ENCODE data around the gene ZBTB48.

The ZBTB48 gene

DNA sequence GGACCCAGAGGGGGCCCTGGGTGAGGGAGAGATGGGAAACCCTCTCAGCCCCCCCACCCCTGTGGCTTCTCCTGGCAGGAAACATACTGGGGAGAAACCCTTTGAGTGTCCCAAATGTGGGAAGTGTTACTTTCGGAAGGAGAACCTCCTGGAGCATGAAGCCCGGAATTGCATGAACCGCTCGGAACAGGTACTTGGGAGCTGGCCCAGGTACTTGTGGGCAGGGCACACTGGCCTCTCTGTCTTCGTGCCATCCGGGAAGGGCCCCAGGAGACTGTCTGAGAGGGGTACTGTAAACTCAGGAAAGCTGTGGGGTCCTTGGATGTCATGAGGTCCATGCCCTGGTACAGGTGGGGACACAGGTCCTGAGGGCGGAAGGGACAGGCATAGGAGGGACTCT is 6.0 kb downstream of the ZBTB48 start:
- no peak overlapping the region for H3K4me3 ChIP-seq (ENCODE audit: low read depth, low read length)
- in situ Hi-C loops (cut with HindIII; ENCODE audit: low sequenced_read_pairs): no loop called here
- TF ChIP-seq, protein P1, sequence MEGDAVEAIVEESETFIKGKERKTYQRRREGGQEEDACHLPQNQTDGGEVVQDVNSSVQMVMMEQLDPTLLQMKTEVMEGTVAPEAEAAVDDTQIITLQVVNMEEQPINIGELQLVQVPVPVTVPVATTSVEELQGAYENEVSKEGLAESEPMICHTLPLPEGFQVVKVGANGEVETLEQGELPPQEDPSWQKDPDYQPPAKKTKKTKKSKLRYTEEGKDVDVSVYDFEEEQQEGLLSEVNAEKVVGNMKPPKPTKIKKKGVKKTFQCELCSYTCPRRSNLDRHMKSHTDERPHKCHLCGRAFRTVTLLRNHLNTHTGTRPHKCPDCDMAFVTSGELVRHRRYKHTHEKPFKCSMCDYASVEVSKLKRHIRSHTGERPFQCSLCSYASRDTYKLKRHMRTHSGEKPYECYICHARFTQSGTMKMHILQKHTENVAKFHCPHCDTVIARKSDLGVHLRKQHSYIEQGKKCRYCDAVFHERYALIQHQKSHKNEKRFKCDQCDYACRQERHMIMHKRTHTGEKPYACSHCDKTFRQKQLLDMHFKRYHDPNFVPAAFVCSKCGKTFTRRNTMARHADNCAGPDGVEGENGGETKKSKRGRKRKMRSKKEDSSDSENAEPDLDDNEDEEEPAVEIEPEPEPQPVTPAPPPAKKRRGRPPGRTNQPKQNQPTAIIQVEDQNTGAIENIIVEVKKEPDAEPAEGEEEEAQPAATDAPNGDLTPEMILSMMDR (IDR thresholded peaks at IDR 0.05; ENCODE audit: low read depth, low read length, missing control alignments): no peak
- no peak for DNase-seq (ENCODE audit: low read depth)

DNA sequence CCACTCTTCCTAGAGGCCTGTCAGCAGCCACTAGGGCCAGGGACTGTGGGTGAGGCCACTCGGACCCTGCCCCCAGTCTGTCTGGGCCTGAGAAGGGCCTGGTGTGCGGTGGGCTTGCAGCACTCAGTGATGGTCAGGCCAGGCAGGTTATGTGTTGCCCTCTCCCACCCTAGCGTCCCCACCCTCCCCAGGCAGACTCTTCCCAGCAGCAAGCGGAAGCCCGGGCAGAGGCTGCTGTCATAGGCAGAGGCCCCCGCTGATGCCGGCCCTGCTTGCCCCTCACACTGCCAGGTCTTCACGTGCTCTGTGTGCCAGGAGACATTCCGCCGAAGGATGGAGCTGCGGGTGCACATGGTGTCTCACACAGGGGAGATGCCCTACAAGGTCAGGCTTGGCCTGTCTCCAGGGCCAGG is 6.6 kb downstream of the ZBTB48 start:
- in situ Hi-C loops (cut with HindIII; ENCODE audit: low sequenced_read_pairs): no loop called here
- no peak overlapping the region for H3K4me3 ChIP-seq (ENCODE audit: low read depth, low read length)

DNA sequence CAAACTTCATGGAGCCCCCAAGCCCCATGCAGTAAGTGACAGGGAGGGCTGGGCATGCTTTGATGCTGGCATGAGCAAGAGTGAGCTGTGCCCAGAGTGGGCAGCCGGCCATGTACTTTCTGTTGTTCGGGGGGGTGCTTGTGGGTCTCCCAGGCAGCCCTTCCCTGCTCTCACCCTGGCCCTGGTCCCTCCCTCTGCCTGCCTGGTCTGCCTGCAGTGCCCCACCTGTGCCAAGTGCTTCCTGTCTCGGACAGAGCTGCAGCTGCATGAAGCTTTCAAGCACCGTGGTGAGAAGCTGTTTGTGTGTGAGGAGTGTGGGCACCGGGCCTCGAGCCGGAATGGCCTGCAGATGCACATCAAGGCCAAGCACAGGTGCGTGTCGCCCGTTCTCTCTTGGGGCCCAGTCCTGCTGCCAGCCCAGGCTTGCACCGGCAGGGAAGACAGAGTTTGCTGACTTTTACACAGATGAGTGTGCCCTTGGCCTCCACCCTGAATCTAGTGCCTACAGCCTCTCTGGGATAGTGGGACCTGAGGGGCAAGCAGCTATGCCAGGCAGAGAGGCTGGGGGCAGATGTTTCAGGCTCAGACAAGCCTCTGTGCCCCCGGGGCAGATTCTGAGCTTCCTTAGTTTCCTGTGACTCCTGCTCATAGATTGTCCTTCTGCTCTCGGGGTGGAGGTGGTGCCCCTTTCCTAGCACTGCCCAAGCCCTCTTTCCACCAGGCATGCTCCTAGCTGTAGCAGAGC is 7.6 kb downstream of the ZBTB48 start:
- in situ Hi-C loops (cut with HindIII; ENCODE audit: low sequenced_read_pairs): no loop called here
- no peak overlapping the region for H3K4me3 ChIP-seq (ENCODE audit: low read depth, low read length)
- TF ChIP-seq, protein P1 (IDR thresholded peaks at IDR 0.05; ENCODE audit: low read depth, low read length, missing control alignments): no peak
- no peak for DNase-seq (ENCODE audit: low read depth)

More for the DNA sequence above, 6.6 kb downstream of the ZBTB48 start:
- TF ChIP-seq, protein P1 (IDR thresholded peaks at IDR 0.05; ENCODE audit: low read depth, low read length, missing control alignments): no peak
- DNase-seq (ENCODE audit: low read depth): no peak

DNA sequence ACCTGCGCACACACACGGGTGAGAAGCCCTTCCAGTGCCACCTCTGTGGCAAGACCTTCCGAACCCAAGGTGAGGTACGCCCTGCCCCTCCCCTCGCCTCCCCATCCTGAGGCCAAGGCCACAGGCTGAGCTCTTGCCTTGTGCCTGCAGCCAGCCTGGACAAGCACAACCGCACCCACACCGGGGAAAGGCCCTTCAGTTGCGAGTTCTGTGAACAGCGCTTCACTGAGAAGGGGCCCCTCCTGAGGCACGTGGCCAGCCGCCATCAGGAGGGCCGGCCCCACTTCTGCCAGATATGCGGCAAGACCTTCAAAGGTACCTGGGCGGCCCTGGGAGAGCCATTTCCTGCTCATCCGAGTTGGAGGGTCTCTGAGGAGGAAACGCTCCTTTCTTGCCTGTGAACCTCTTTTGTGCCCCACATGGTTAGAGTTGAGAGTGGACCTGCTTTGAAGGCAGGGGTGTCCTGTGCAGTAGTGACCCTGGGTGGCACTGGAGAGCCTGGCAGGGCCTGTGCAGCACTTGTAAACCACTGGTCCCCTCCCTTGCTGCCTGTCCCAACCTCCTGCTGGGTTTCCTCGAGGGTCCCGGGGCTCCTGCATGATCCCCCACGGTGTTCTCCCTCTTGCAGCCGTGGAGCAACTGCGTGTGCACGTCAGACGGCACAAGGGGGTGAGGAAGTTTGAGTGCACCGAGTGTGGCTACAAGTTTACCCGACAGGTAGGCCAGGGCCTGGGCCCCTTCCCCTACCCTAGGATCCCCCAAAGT is 8.5 kb downstream of the ZBTB48 start:
- TF ChIP-seq, protein P1 (IDR thresholded peaks at IDR 0.05; ENCODE audit: low read depth, low read length, missing control alignments): no peak
- in situ Hi-C loops (cut with HindIII; ENCODE audit: low sequenced_read_pairs): no loop called here
- no peak overlapping the region for H3K4me3 ChIP-seq (ENCODE audit: low read depth, low read length)
- DNase-seq (ENCODE audit: low read depth): no peak

DNA sequence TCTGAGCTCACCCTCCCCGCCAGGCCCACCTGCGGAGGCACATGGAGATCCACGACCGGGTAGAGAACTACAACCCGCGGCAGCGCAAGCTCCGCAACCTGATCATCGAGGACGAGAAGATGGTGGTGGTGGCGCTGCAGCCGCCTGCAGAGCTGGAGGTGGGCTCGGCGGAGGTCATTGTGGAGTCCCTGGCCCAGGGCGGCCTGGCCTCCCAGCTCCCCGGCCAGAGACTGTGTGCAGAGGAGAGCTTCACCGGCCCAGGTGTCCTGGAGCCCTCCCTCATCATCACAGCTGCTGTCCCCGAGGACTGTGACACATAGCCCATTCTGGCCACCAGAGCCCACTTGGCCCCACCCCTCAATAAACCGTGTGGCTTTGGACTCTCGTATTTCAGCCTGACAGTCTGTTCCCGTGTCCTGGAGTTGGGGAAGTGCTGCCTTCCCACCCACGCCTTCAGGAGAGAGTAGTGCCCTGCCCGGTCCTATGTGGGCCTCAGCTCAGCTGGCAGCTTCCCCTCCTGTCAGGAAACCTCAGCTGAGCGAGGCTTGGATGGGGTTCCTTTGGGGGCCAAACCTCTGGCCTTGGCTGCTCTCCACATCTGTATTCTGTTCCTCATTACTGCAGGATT is 9.2 kb downstream of the ZBTB48 start:
- in situ Hi-C loops (cut with HindIII; ENCODE audit: low sequenced_read_pairs): no loop called here
- DNase-seq (ENCODE audit: low read depth): no peak
- TF ChIP-seq, protein P1 (IDR thresholded peaks at IDR 0.05; ENCODE audit: low read depth, low read length, missing control alignments): no peak
- no peak overlapping the region for H3K4me3 ChIP-seq (ENCODE audit: low read depth, low read length)

DNA sequence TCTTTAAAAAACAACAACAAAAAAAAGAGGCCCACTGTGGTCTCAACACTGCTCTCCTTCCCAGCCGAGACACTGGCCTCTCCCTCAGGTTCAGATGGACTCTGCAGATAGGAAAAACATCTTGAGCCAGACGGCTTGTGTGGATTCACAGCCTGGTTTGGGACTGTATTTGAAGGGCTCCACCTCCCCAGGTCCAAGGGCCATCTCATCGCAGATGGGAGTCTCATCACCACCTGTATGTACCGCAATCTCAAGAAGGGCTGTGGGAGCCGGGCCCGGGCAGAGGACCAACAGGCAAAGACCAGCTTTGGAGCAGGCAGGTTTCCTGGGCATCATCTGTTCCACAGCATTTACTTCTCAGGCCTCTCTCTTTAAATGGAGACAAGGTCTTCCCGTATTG is 10.3 kb downstream of the ZBTB48 start:
- no peak for DNase-seq (ENCODE audit: low read depth)
- no peak overlapping the region for H3K4me3 ChIP-seq (ENCODE audit: low read depth, low read length)
- TF ChIP-seq, protein P1 (IDR thresholded peaks at IDR 0.05; ENCODE audit: low read depth, low read length, missing control alignments): no peak
- in situ Hi-C loops (cut with HindIII; ENCODE audit: low sequenced_read_pairs): no loop called here
